ENCODE measurements around the gene SLC44A1.

The SLC44A1 gene

DNA sequence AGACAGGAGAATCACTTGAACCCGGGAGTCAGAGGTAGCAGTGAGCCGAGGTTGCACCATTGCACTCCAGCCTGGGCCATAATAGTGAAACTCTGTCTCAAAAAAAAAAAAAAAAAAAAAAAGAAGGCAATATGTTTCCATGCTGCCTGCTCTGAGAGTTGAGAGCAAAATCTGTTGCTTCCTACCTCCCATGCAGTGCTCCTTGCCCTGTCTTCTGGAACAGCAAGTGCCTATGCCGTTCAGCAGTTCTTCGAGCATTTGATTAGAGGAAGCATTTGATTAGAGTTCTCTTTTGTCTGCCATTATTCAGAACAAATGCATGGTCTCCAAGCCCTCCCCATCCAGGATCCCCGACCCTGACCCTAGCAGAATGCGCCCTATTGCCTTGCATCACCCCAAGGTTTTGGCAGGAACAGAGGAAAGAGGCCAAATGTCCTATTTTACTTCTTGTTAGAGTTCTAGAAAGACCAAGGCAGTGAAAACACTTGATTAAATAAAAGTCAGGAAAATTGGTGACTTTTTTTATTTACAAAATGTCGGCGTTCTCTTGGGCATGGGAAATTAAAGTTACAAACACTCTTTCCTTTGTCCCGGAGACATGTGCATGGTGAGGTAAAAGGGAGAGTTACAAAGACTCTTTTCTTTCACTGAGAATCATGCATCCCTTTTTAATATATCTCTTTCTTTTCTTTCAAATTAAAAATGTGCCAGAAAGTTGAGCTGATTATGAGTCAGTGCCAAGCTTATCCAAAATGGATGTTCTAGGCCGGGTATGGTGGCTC, 175.6 kb downstream of the SLC44A1 start:
- Histone ChIP-seq H3K36me3 (ENCODE audit: control insufficient read depth, insufficient read depth, low read length) (no peaks in the 10 kb centered on the region), H3K4me1 (ENCODE audit: control insufficient read depth, insufficient read depth, low read length) (peaks cover 4% of the 10 kb centered on the region), H3K9ac (ENCODE audit: low read length) (no peak overlapping the region), H3K27ac (ENCODE audit: low read depth, low read length) (no peak overlapping the region), H3K4me3 (ENCODE audit: low read length) (no peak overlapping the region), H3K27me3 (ENCODE audit: control insufficient read depth, insufficient read depth, low read length) (no peaks in the 10 kb centered on the region)

- Histone ChIP-seq H3K9ac (ENCODE audit: low read length) (no peak overlapping the region), H3K27me3 (ENCODE audit: control insufficient read depth, insufficient read depth, low read length) (no peaks in the 10 kb centered on the region), H3K4me3 (ENCODE audit: low read length) (no peak overlapping the region), H3K4me1 (ENCODE audit: control insufficient read depth, insufficient read depth, low read length) (no peaks in the 10 kb centered on the region), H3K36me3 (ENCODE audit: control insufficient read depth, insufficient read depth, low read length) (no peaks in the 10 kb centered on the region), H3K27ac (ENCODE audit: low read depth, low read length) (no peak overlapping the region)
These were observed 176.7 kb downstream of the SLC44A1 start for GRCh38 chr9:105421154-105421553.

GRCh38 chr9:105421864-105422263, 177.4 kb downstream of the SLC44A1 start:
- Histone ChIP-seq H3K27ac (ENCODE audit: low read depth, low read length) (no peak overlapping the region), H3K27me3 (ENCODE audit: control insufficient read depth, insufficient read depth, low read length) (no peaks in the 10 kb centered on the region), H3K4me3 (ENCODE audit: low read length) (no peak overlapping the region), H3K9ac (ENCODE audit: low read length) (no peak overlapping the region), H3K4me1 (ENCODE audit: control insufficient read depth, insufficient read depth, low read length) (no peaks in the 10 kb centered on the region), H3K36me3 (ENCODE audit: control insufficient read depth, insufficient read depth, low read length) (no peaks in the 10 kb centered on the region)

DNA sequence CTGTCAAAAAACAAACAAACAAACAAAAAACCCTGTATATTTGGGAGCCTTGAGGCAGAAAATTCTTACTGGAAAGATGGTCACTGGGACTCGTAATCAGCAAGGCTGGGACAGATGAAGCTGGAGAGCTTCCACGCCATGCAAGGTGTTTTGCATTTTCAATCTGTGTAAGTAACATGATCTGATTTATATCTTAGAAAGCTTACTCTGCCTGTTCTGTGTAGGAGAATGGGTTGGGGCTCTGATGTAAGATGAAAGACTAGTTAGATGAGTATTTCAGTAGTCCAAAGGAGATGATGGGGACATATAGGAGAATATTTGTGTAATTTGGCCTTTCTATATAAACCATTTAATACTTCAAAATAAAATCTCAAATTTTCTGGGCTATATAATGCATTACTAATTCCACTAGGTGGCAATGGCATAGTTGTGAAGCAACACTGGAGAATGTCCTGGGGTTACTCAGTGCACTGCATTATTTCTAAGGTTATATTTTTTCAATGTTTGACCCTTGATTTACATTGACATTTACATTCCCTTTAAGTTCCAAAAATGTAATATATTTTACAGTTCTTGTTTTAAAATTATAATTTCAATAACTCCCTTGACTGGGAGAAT, 181.5 kb downstream of the SLC44A1 start:
- Histone ChIP-seq H3K4me1 (ENCODE audit: control insufficient read depth, insufficient read depth, low read length) (no peaks in the 10 kb centered on the region), H3K9ac (ENCODE audit: low read length) (no peak overlapping the region), H3K27me3 (ENCODE audit: control insufficient read depth, insufficient read depth, low read length) (no peaks in the 10 kb centered on the region), H3K4me3 (ENCODE audit: low read length) (no peak overlapping the region), H3K27ac (ENCODE audit: low read depth, low read length) (no peak overlapping the region), H3K36me3 (ENCODE audit: control insufficient read depth, insufficient read depth, low read length) (no peaks in the 10 kb centered on the region)

- Histone ChIP-seq H3K36me3 (ENCODE audit: control insufficient read depth, insufficient read depth, low read length) (no peaks in the 10 kb centered on the region), H3K4me3 (ENCODE audit: low read length) (no peak overlapping the region), H3K27ac (ENCODE audit: low read depth, low read length) (no peak overlapping the region), H3K4me1 (ENCODE audit: control insufficient read depth, insufficient read depth, low read length) (no peaks in the 10 kb centered on the region), H3K9ac (ENCODE audit: low read length) (no peak overlapping the region), H3K27me3 (ENCODE audit: control insufficient read depth, insufficient read depth, low read length) (no peaks in the 10 kb centered on the region)
These were observed 182.2 kb downstream of the SLC44A1 start for GRCh38 chr9:105426657-105427056.

GRCh38 chr9:105431424-105432246, 187.2 kb downstream of the SLC44A1 start:
- Histone ChIP-seq H3K27ac (ENCODE audit: low read depth, low read length) (no peak overlapping the region), H3K4me3 (ENCODE audit: low read length) (no peak overlapping the region), H3K9ac (ENCODE audit: low read length) (no peak overlapping the region), H3K27me3 (ENCODE audit: control insufficient read depth, insufficient read depth, low read length) (no peaks in the 10 kb centered on the region), H3K36me3 (ENCODE audit: control insufficient read depth, insufficient read depth, low read length) (no peaks in the 10 kb centered on the region), H3K4me1 (ENCODE audit: control insufficient read depth, insufficient read depth, low read length) (no peaks in the 10 kb centered on the region)

- H3K27ac ChIP-seq (ENCODE audit: low read depth, low read length) = no peak overlapping the region
- no peak overlapping the region for H3K9ac ChIP-seq (ENCODE audit: low read length)
- H3K4me1 ChIP-seq (ENCODE audit: control insufficient read depth, insufficient read depth, low read length) = no peaks in the 10 kb centered on the region
- H3K4me3 ChIP-seq (ENCODE audit: low read length) = no peak overlapping the region
- H3K36me3 ChIP-seq (ENCODE audit: control insufficient read depth, insufficient read depth, low read length) = no peaks in the 10 kb centered on the region
- H3K27me3 ChIP-seq (ENCODE audit: control insufficient read depth, insufficient read depth, low read length) = no peaks in the 10 kb centered on the region
These were observed 187.9 kb downstream of the SLC44A1 start for GRCh38 chr9:105432247-105432842.

DNA sequence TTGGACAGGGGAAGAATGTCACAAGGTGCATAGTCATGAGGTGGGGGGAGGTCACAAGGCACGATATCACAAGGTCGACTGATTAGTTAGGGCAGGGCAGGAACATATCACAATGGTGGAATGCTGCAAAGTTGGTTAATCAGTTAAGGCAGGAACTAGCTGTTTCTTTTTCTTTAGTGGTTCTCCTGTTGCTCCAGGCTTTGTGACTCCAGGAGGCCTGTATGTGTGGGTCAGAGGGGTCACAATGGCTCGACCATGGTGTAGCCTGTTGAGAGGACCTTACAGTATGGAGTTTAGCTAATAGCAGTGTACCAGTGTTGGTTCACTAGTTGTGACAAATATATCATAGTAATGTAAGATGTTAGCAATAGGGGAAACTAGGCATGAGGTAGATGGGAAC, 191.0 kb downstream of the SLC44A1 start:
- no peaks in the 10 kb centered on the region for H3K27me3 ChIP-seq (ENCODE audit: control insufficient read depth, insufficient read depth, low read length)
- H3K4me1 ChIP-seq (ENCODE audit: control insufficient read depth, insufficient read depth, low read length) = no peaks in the 10 kb centered on the region
- H3K36me3 ChIP-seq (ENCODE audit: control insufficient read depth, insufficient read depth, low read length) = no peaks in the 10 kb centered on the region
- H3K27ac ChIP-seq (ENCODE audit: low read depth, low read length) = no peak overlapping the region
- no peak overlapping the region for H3K4me3 ChIP-seq (ENCODE audit: low read length)
- no peak overlapping the region for H3K9ac ChIP-seq (ENCODE audit: low read length)

- H3K36me3 ChIP-seq (ENCODE audit: control insufficient read depth, insufficient read depth, low read length) = no peaks in the 10 kb centered on the region
- H3K27ac ChIP-seq (ENCODE audit: low read depth, low read length) = no peak overlapping the region
- H3K4me3 ChIP-seq (ENCODE audit: low read length) = no peak overlapping the region
- no peaks in the 10 kb centered on the region for H3K27me3 ChIP-seq (ENCODE audit: control insufficient read depth, insufficient read depth, low read length)
- H3K4me1 ChIP-seq (ENCODE audit: control insufficient read depth, insufficient read depth, low read length) = no peaks in the 10 kb centered on the region
- H3K9ac ChIP-seq (ENCODE audit: low read length) = no peak overlapping the region
These were observed 192.3 kb downstream of the SLC44A1 start for GRCh38 chr9:105436783-105437182.

GRCh38 chr9:105437704-105438103, 193.3 kb downstream of the SLC44A1 start:
- Histone ChIP-seq H3K27ac (ENCODE audit: low read depth, low read length) (no peak overlapping the region), H3K9ac (ENCODE audit: low read length) (no peak overlapping the region)

DNA sequence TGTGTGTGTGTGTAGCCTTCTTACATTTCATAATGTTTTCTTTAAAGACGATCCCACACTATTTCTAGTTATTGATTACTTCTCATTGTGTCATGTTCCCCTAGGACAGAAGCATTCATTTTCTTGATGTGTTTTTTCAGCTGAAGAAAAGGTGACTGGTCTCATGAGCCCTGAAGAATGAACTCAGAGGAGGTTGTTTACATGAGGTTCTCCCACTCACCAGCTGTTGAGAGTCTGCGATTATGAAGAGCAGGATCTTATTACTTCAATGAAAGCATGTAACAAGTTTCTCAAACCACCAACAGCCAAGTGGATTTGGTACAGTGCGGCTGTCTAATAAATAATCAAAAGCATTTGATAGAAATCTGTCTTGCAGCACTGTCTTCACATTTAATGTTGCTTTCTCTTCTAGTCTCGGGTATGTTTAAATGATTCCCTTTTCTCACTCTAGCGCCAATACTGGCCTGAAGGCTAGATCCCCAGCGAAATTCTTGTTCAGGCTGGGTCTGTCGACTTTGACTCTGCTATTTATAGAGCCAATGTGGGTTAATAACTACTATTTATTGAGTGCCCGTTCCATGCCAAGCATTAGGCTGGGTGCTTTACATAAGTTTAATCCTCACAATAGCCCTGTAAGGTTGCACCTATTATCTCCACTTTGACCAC, 193.8 kb downstream of the SLC44A1 start:
- Histone ChIP-seq H3K27me3 (ENCODE audit: control insufficient read depth, insufficient read depth, low read length) (no peaks in the 10 kb centered on the region), H3K36me3 (ENCODE audit: control insufficient read depth, insufficient read depth, low read length) (no peaks in the 10 kb centered on the region), H3K27ac (ENCODE audit: low read depth, low read length) (no peak overlapping the region), H3K4me1 (ENCODE audit: control insufficient read depth, insufficient read depth, low read length) (no peaks in the 10 kb centered on the region), H3K4me3 (ENCODE audit: low read length) (no peak overlapping the region), H3K9ac (ENCODE audit: low read length) (no peak overlapping the region)

More at GRCh38 chr9:105437704-105438103, 193.3 kb downstream of the SLC44A1 start:
- Histone ChIP-seq H3K36me3 (ENCODE audit: control insufficient read depth, insufficient read depth, low read length) (no peaks in the 10 kb centered on the region), H3K4me1 (ENCODE audit: control insufficient read depth, insufficient read depth, low read length) (no peaks in the 10 kb centered on the region), H3K27me3 (ENCODE audit: control insufficient read depth, insufficient read depth, low read length) (no peaks in the 10 kb centered on the region), H3K4me3 (ENCODE audit: low read length) (no peak overlapping the region)

DNA sequence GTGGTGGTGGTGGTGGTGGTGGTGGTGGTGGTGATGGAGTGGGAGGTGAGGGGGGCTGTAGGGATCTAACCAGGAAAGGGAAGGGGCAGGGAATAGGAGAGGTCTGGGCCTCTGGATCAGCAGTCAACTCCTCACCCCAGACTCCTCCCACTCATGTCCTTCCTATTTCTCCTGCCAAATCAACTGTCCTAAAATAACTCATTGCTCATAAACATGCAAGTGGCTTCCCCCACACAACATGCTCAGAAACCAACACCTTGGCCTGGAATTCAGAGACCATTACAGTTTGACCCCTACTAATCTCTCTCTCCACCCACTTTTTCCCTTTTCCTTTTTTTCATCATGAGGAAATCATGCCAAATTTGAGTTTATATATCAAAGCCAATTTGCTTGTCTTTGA, 195.0 kb downstream of the SLC44A1 start:
- Histone ChIP-seq H3K27me3 (ENCODE audit: control insufficient read depth, insufficient read depth, low read length) (no peaks in the 10 kb centered on the region), H3K9ac (ENCODE audit: low read length) (no peak overlapping the region), H3K27ac (ENCODE audit: low read depth, low read length) (no peak overlapping the region), H3K36me3 (ENCODE audit: control insufficient read depth, insufficient read depth, low read length) (no peaks in the 10 kb centered on the region), H3K4me1 (ENCODE audit: control insufficient read depth, insufficient read depth, low read length) (no peaks in the 10 kb centered on the region), H3K4me3 (ENCODE audit: low read length) (no peak overlapping the region)

All from rectal smooth muscle tissue (tissue), 1 donor.